HFFc6 (cell line): ENCODE measurements around the gene MXI1. TPM values are rescaled to one million over a fixed set of nuclear protein-coding genes. Genes with fewer than 3 reads are reported as not detected.

ENCODE experiments used
- DNase-seq: peaks from one replicate; pipeline ENCODE4 v3.0.0-alpha.2; 2018
- H3K27ac Mint-ChIP-seq: 2 replicates; pipeline ENCODE4 v1.8.0; 2020; ENCODE audit warnings: mild to moderate bottlenecking, mixed read lengths
- H3K27me3 Mint-ChIP-seq: 2 replicates; pipeline ENCODE4 v1.8.0; 2021; ENCODE audit warnings: mild to moderate bottlenecking, moderate library complexity, mixed read lengths; ENCODE audit not compliant: insufficient read depth
- H3K36me3 Mint-ChIP-seq: 2 replicates; pipeline ENCODE4 v1.8.0; 2021; ENCODE audit warnings: low read depth, mixed read lengths
- H3K4me1 Mint-ChIP-seq: 2 replicates; pipeline ENCODE4 v1.8.0; 2020; ENCODE audit warnings: low read depth, mixed read lengths
- H3K4me3 Mint-ChIP-seq: 2 replicates; pipeline ENCODE4 v1.8.0; 2020; ENCODE audit warnings: mild to moderate bottlenecking, moderate library complexity, mixed read lengths
- H3K9me3 Mint-ChIP-seq: 2 replicates; pipeline ENCODE4 v1.8.0; 2020; ENCODE audit warnings: mild to moderate bottlenecking, mixed read lengths
- CTCF ChIP-seq: fragments of 200-600 bp; sonication (generic); IDR thresholded peaks from 2 replicates; pipeline ENCODE4 v1.5.0; 2021; ENCODE audit warnings: antibody characterized with exemption, mild to moderate bottlenecking
- total RNA-seq, 6 experiments: library from RNA; stranded (reverse); fragmentation: NEBNext Ultra II Directional; extraction: Animal tissue kit (Norgen Biotek cat#: 25700); gene quantifications; 2 replicates in 1 of 6; 3 replicates in 5 of 6; pipeline ENCODE4 v1.2.3, GENCODE V29; 2021

MXI1 gene
- total RNA-seq, 6 experiments from 2014 or later = 5.2 to 11.2 (median 6.2) TPM

DNA sequence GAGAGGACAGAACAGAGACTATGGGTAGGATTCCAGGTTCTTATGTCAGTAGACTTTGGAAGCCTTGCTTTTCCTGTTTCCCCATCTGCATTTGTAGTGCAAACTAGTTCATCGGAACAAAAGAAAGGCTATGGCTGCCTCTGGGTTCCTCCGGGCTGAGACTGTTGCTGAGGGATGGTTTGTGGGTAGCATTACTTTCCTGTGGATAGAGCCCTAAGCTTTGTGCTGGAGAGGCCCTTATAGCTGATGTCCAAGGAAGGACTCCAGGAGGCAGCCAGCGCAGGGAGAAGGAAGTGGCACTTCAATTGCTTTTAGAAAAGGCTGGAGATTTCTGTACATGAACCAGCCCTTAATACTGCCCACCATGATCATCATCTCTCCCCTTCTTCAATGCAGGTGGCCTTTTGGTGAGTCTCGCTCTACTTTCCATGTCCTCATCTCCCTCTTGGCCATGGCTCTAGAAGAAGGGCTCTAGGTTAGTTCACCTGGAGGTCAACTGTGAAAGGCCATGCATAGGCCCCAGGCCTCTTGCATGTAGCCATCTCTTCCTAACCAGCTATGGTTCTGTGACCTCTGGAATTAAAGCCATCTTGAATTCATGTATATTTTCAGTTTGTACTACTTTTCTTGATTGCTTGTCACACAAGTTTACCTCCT lies 15.4 kb downstream of the MXI1 start:
- no peaks in the 10 kb centered on the region for H3K9me3 Mint-ChIP-seq
- no peaks in the 10 kb centered on the region for H3K36me3 Mint-ChIP-seq
- peak overlapping the region; percentile 85 for H3K4me3 Mint-ChIP-seq
- H3K4me1 Mint-ChIP-seq = peaks cover 33% of the 10 kb centered on the region
- H3K27me3 Mint-ChIP-seq = no peaks in the 10 kb centered on the region; the same call in 1 of the 2 replicates
- no peak for DNase-seq
- no peak overlapping the region for H3K27ac Mint-ChIP-seq
- no peak for TF ChIP-seq CTCF

DNA sequence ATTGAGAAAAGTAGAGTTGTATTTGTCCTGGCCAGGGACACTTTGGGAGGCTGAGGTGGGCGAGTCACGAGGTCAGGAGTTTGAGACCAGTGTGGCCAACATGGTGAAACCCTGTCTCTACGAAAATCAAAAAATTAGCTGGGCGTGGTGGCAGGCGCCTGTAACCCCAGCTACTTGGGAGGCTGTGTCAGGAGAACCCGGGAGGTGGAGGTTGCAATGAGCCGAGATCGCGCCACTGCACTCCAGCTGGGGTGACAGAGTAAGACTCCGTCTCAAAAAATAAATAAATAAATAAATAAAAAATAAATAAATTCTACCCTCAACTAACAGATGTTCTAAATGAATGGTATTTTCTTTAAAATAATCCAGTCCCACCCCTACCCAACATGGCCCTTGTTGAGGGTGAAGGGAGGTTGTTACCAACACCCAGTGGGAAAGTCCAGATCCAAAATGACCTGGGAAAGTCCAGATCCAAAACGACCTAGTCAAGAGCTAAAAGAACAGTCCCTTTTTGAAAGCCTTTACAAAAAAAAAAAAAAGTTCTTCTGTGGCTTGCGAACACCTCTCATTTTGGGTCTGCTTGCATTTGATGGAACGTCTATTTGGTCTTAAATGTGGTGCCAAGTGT lies 16.0 kb downstream of the MXI1 start:
- no peak overlapping the region for H3K27ac Mint-ChIP-seq
- no peak for TF ChIP-seq CTCF
- no peaks in the 10 kb centered on the region for H3K9me3 Mint-ChIP-seq
- H3K36me3 Mint-ChIP-seq = no peaks in the 10 kb centered on the region
- peaks cover 35% of the 10 kb centered on the region for H3K4me1 Mint-ChIP-seq
- no peak overlapping the region for H3K4me3 Mint-ChIP-seq
- no peak for DNase-seq
- no peaks in the 10 kb centered on the region; the same call in 1 of the 2 replicates for H3K27me3 Mint-ChIP-seq

- H3K27me3 Mint-ChIP-seq = no peaks in the 10 kb centered on the region
- no peaks in the 10 kb centered on the region for H3K36me3 Mint-ChIP-seq
- no peak for TF ChIP-seq CTCF
Observed at GRCh38 chr10:110224992-110225391, 17.6 kb downstream of the MXI1 start.

GRCh38 chr10:110225441-110225755 lies 18.0 kb downstream of the MXI1 start:
- no peaks in the 10 kb centered on the region for H3K9me3 Mint-ChIP-seq
- no peaks in the 10 kb centered on the region for H3K27me3 Mint-ChIP-seq
- no peak for DNase-seq
- H3K4me3 Mint-ChIP-seq = peak overlapping the region; percentile 89
- TF ChIP-seq CTCF = no peak
- no peaks in the 10 kb centered on the region for H3K36me3 Mint-ChIP-seq
- peaks cover 35% of the 10 kb centered on the region for H3K4me1 Mint-ChIP-seq
- H3K27ac Mint-ChIP-seq = peak overlapping the region; percentile 59

More at GRCh38 chr10:110224992-110225391, 17.6 kb downstream of the MXI1 start:
- H3K4me1 Mint-ChIP-seq = peaks cover 35% of the 10 kb centered on the region
- no peaks in the 10 kb centered on the region for H3K9me3 Mint-ChIP-seq
- peak overlapping the region; percentile 89 for H3K4me3 Mint-ChIP-seq
- DNase-seq = no peak
- peak overlapping the region; percentile 59 for H3K27ac Mint-ChIP-seq

- no peaks in the 10 kb centered on the region for H3K27me3 Mint-ChIP-seq
- DNase-seq = peak; percentile 93
- H3K9me3 Mint-ChIP-seq = no peaks in the 10 kb centered on the region
- no peaks in the 10 kb centered on the region for H3K36me3 Mint-ChIP-seq
- peak overlapping the region; percentile 92 for H3K27ac Mint-ChIP-seq
- peak overlapping the region; percentile 92 for H3K4me3 Mint-ChIP-seq
- peaks cover 35% of the 10 kb centered on the region for H3K4me1 Mint-ChIP-seq
- peak; percentile 72 for TF ChIP-seq CTCF
Observed at GRCh38 chr10:110225756-110226542, 18.5 kb downstream of the MXI1 start.
